IgD-negative memory B cell (primary cell): ENCODE measurements around the gene EFR3B. TPM values are rescaled to one million over a fixed set of nuclear protein-coding genes. Genes with fewer than 3 reads are reported as not detected.
"Not testable (repeated sequence)": the region's sequence is repeated elsewhere in the genome, so short reads cannot be mapped to it uniquely, and the experiment has no call there.

Experiments used
- H3K27ac Mint-ChIP-seq, 3 donors: one replicate each; pipeline ENCODE4 v1.8.0; 2020 to 2022; ENCODE audit warnings: mild to moderate bottlenecking in 3 of 3, mixed read lengths in 3 of 3, moderate library complexity in 1 of 3
- H3K27me3 Mint-ChIP-seq: one replicate; pipeline ENCODE4 v1.8.0; 2021; ENCODE audit warnings: mixed read lengths
- H3K36me3 Mint-ChIP-seq: one replicate; pipeline ENCODE4 v1.8.0; 2020; ENCODE audit warnings: mild to moderate bottlenecking, mixed read lengths
- H3K4me1 Mint-ChIP-seq, 3 donors: one replicate each; pipeline ENCODE4 v1.8.0; 2020 to 2022; ENCODE audit warnings: mixed read lengths in 3 of 3, mild to moderate bottlenecking in 1 of 3
- H3K4me3 Mint-ChIP-seq, 4 donors: one replicate each; pipeline ENCODE4 v1.8.0; 2020 to 2022; ENCODE audit warnings: mild to moderate bottlenecking in 4 of 4, mixed read lengths in 4 of 4, moderate library complexity in 3 of 4
- H3K9me3 Mint-ChIP-seq, 3 donors: one replicate each; pipeline ENCODE4 v1.8.0; 2020 to 2021; ENCODE audit warnings: mixed read lengths in 3 of 3, mild to moderate bottlenecking in 1 of 3
- polyA plus RNA-seq: library from polyadenylated mRNA; unstranded; fragments of 300-500 nt; fragmentation: Illumina TruSeq; gene quantifications from one replicate; pipeline ENCODE4 v1.2.3, GENCODE V29; 2021

Gene EFR3B
- polyA plus RNA-seq, 1 donor from 2014 or later = 0.04 TPM

DNA sequence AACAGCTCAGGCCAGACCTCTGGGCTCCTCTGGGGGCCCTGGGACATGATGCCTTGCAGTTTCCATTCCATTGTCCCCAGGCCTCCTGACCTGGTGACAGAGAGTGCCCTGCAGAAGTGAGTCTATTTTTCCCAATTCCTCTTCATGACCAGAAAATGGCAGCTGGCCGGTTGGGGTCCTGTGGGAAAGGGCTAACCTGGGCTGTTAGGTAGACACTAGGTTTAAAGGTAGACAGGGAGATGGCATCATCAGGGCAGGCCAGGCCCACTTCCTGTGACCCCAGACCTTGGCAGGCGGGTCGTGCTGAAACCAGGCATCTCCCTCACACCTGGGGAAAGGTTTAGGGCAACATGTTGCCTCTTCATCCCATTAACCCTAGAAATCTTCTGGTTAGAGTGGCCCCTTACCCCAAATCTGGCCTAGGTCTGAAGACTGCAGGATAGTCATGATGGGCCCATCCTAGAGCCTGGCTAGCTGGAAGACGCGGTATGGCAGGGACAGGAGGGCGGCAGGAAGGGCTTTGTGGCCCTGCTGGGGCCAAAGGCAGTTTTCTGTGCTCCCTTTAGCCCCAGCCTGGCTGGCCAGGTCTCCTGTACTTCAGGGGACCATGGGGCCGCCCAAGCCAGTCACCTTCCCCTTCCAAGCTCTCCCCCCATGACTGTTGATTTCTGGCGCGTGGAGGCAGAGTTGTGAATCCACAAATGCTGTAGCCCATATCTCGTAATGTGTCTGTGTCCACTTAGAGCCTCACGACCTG lies 116.4 kb downstream of the EFR3B start:
- peaks cover 3% of the 10 kb centered on the region for H3K36me3 Mint-ChIP-seq
- H3K4me1 Mint-ChIP-seq = peaks cover 3 to 10% (median 10%) of the 10 kb centered on the region in 3 donors
- no peaks in the 10 kb centered on the region for H3K27me3 Mint-ChIP-seq
- no peak overlapping the region for H3K27ac Mint-ChIP-seq
- H3K9me3 Mint-ChIP-seq = no peaks in the 10 kb centered on the region
- peak overlapping the region in 1 of 4 donors; percentile 4 for H3K4me3 Mint-ChIP-seq

DNA sequence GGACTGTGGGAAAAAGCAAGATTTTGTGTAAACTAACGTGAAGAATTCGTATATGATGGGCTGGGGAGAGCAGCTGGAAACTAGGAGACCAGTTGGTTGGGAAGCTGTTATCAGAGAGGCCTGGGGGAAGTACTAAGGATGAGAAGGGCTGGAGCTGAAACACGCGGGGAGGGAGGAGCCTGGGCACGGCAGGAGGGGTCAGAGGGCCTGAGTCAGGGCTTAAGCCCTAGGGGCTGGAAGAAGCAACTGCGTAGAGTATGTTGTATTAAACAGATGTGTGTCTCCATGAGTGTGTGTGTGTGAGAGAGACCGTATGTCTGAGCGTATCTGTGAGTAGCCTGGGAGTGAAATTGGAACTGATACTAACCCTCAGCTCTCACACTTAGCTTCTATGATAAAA lies 118.1 kb downstream of the EFR3B start:
- Mint-ChIP-seq H3K4me3 (peak overlapping the region; percentile 28 to 81 (median 70)), H3K27me3 (no peaks in the 10 kb centered on the region), H3K4me1 (peaks cover 3 to 11% (median 11%) of the 10 kb centered on the region in 3 donors), H3K27ac (peak overlapping the region in 1 of 3 donors; percentile 80), H3K9me3 (no peaks in the 10 kb centered on the region), H3K36me3 (peaks cover under 1% of the 10 kb centered on the region)

DNA sequence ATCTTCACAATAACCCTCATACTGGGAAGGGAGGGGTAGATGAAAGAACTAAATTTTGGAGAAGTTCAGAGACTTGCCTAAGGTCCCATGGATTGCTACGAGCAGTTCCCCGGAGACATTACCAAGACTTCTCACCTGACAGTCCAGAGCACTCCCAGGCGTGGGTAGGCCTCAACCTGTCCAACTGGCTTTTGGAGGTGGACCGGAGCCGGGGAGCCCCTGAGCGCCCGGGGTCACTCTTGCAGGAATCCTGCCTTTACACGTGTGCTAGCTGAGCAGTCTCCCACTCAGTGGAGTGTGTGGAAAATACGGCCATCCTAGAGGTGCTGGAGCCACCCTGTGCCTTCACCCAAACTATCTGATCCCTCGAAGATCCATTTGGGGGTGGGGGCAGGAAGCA lies 118.5 kb downstream of the EFR3B start:
- Mint-ChIP-seq H3K4me1 (peaks cover 5 to 16% (median 15%) of the 10 kb centered on the region in 3 donors), H3K4me3 (peak overlapping the region; percentile 32 to 81 (median 70))

DNA sequence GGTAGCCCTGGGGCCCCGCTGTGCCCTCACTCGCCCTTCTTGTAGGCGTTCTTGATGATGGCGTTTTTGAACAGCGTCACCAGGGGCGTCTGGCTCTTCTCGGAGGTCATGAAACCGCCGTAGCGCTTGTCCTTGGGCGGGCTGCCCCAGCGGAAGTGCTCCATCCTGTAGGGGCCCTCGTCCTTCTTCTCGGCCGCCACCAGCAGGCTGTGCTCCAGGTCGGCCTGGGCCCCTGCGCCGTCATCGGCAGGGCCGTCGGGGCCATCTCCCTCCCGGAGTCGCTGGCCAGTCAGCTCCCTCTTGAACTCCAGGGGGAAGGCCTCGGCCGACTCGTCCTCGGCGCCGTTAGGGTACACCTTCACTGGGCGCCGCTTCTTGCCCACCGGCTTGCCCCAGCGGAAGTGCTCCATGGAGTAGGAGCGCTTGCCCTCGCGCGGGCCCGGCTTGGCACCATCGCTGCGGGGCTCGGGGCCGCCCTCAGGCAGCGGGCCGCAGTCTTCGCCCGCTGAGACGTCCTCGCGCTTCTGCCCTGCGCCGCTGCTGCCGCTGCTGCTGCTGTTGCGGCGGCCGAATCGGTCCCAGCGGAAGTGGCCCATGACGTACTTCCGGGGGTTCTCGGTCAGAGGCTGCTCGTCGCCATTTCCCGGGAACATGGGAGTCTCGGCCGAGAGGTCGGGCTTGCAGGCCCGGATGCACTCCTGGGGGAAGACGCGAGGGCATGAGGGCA lies 119.3 kb downstream of the EFR3B start:
- H3K4me1 Mint-ChIP-seq = peaks cover 11 to 24% (median 23%) of the 10 kb centered on the region in 3 donors
- no peaks in the 10 kb centered on the region for H3K9me3 Mint-ChIP-seq
- H3K27me3 Mint-ChIP-seq = no peaks in the 10 kb centered on the region
- peak overlapping the region; percentile 63 to 73 (median 67) for H3K4me3 Mint-ChIP-seq
- H3K36me3 Mint-ChIP-seq = no peaks in the 10 kb centered on the region
- peak overlapping the region in 2 of 3 donors; percentile 2 to 81 for H3K27ac Mint-ChIP-seq

More for the DNA sequence above, 118.5 kb downstream of the EFR3B start:
- no peaks in the 10 kb centered on the region for H3K27me3 Mint-ChIP-seq
- H3K9me3 Mint-ChIP-seq = no peaks in the 10 kb centered on the region
- no peaks in the 10 kb centered on the region for H3K36me3 Mint-ChIP-seq
- peak overlapping the region in 2 of 3 donors; percentile 80 to 81 for H3K27ac Mint-ChIP-seq

DNA sequence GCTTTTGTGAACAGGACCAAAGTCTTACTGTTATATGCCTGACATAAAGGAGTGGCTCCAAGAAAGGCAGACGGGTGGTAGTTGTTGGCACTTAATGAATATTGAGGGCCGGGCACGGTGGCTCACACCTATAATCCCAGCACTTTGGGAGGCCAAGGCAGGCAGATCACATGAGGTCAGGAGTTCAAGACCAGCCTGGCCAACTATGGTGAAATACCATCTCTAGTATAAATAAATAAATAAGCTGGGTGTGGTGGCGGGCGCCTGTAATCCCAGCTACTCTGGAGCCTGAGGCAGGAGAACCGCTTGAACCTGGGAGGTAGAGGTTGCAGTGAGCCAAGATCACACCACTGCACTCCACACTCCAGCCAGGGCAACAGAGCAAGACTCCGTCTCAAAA lies 120.2 kb downstream of the EFR3B start:
- H3K27me3 Mint-ChIP-seq, H3K9me3 Mint-ChIP-seq, H3K36me3 Mint-ChIP-seq: not testable (repeated sequence)
- Mint-ChIP-seq H3K27ac (peak overlapping the region in 1 of 3 donors; percentile 81), H3K4me1 (peaks cover 15 to 32% (median 28%) of the 10 kb centered on the region in 3 donors), H3K4me3 (peak overlapping the region in 3 of 4 donors; percentile 45 to 73 (median 70))

DNA sequence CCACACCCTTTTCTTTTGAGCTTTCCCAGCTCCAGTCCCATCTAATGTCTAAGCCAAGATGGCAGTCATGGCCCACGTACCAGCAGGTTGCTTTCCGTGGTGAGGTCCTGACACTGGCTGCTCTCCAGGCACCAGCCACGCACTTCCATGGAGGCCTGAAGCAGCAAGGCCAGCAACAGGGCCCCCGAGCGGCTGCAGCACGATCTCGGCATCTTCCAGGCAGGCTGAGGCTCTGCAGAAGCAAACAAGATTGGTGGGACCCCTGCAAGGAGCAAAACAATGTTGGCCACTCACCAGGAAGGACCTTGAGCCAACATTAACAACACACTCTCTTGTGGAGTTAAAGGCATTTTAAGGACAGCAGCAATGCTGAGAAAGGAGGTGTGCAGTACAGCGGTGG lies 122.7 kb downstream of the EFR3B start:
- Mint-ChIP-seq H3K36me3 (no peaks in the 10 kb centered on the region), H3K4me1 (peaks cover 16 to 32% (median 28%) of the 10 kb centered on the region in 3 donors), H3K27me3 (peaks cover 17% of the 10 kb centered on the region), H3K9me3 (no peaks in the 10 kb centered on the region), H3K4me3 (no peak overlapping the region), H3K27ac (peak overlapping the region in 1 of 3 donors; percentile 53)

DNA sequence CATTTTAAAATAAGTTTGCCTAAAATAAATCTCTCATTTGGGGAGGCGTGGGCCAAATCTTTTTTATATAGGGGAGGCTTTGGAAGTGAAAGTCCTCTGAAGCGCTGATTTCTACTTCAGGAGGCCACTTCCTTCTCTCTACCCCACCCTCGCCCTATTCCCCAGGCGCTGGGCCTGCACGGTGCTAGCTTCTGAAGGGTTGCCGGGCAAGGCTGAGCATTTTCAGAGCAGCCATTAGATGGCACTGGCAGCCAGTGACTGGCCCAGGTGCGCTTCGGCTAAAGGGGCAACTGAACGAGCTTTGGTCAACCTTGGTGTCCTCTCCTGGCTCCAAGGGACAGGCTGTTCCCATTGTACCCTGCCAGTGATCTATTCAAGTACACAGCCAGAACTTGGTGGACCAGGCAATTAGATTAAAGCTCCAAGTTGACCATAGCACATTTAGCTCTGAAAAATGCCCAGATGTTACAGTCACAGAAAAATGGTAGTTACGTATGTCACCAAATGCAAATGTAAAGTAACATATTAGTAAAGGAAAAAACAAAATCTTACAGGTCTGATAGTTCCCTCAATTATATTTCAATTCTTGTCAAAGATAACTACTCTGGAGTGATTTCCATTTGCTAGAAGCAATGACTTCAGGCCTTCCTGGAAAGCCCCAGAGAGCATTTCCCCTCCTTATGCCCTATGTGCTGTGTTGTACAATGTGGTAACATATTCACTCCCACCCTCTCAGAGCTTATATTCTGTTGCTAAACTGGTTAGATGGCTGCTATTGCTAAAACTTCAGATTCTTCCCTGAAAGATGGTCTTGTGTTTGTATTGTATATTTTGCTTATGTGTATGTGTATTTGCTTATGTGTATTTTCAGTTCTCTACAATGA lies 124.4 kb downstream of the EFR3B start:
- peak overlapping the region in 2 of 3 donors; percentile 16 to 67 for H3K27ac Mint-ChIP-seq
- peaks cover 16 to 28% (median 22%) of the 10 kb centered on the region in 3 donors for H3K4me1 Mint-ChIP-seq
- H3K4me3 Mint-ChIP-seq = peak overlapping the region; percentile 33 to 80 (median 55)
- H3K36me3 Mint-ChIP-seq = no peaks in the 10 kb centered on the region
- H3K9me3 Mint-ChIP-seq = no peaks in the 10 kb centered on the region
- peaks cover 25% of the 10 kb centered on the region for H3K27me3 Mint-ChIP-seq

DNA sequence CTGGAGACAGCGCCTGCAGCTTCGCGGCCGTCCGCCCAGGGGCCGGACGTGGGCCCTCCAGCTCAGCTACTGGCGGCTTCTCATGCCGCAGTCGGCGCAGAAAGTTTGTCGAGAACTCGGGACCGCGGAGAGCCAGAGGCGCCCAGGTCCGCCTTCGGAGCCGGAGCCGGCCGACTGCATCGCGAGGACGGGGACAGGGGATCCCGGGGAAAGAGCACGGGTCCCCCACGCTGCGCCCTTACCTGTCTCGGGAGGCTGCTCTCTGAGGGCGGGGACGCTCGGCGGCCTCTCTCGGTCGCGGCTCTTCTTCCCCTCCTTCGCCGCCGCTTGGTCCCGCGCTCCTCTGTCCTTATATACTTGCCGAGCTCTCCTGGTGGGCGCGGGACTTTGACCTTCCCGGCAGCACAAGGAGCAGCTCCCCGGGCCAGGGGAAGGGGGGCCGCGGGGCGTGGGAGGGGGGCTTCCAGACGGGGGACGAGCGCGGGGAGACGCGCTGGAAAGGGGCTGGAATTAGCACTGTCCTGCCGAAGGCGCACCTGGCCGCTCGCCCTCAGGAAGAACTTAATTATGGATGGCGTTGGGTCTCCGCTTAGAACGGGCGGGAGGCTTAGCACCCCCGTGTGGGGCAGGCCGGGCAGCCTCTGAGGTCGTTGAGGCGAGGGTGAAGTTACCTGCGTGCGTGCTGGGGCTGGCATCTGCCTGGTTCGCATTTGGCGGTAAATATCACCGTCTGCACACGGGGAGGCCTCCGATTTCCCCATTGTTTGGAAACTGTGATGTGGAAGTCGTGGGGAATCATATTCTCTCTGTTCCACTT lies 126.6 kb downstream of the EFR3B start, which contains the start of gene POMC:
Gene POMC (minus strand): TSS at position 325 of the 817 bp plus-strand sequence. CDS start 3,808 bp downstream, outside the sequence.
- peak within 1 kb of the TSS; percentile 69 to 85 (median 70) for H3K4me3 Mint-ChIP-seq
- peaks cover 32% of the 10 kb centered on the region for H3K27me3 Mint-ChIP-seq
- H3K36me3 Mint-ChIP-seq = no peaks in the 10 kb centered on the region
- H3K4me1 Mint-ChIP-seq = peaks cover 16 to 28% (median 21%) of the 10 kb centered on the region in 3 donors
- H3K27ac Mint-ChIP-seq = peak within 1 kb of the TSS in 2 of 3 donors; percentile 44 to 82
- H3K9me3 Mint-ChIP-seq = no peaks in the 10 kb centered on the region

DNA sequence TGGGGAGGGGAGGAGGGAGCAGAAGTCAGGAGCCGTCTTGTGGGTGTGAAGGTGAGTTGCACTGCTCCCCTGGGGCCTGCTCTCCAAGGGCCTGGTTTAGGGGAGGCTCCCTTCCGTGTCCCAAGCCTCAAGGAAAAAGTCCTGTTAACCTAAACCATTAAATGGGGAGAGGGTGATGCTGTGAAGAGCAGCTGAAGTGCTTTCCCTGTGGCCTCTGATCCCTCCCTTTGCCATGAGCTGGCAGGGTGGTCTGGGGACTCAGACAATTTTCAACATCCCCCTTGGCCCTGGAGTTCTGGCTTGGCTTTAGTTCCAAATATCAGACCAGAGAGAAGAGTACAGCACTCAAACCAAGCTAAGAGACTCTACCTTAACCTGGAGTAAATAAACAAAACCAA lies 127.2 kb downstream of the EFR3B start:
- H3K36me3 Mint-ChIP-seq = no peaks in the 10 kb centered on the region
- no peaks in the 10 kb centered on the region for H3K9me3 Mint-ChIP-seq
- H3K4me1 Mint-ChIP-seq = peaks cover 16 to 31% (median 21%) of the 10 kb centered on the region in 3 donors
- peak overlapping the region; percentile 69 to 85 (median 70) for H3K4me3 Mint-ChIP-seq
- H3K27me3 Mint-ChIP-seq = peaks cover 32% of the 10 kb centered on the region
- peak overlapping the region in 2 of 3 donors; percentile 44 to 82 for H3K27ac Mint-ChIP-seq

- H3K4me1 Mint-ChIP-seq = peaks cover 10 to 21% (median 10%) of the 10 kb centered on the region in 3 donors
These were observed 129.0 kb downstream of the EFR3B start for GRCh38 chr2:25170888-25171287.

DNA sequence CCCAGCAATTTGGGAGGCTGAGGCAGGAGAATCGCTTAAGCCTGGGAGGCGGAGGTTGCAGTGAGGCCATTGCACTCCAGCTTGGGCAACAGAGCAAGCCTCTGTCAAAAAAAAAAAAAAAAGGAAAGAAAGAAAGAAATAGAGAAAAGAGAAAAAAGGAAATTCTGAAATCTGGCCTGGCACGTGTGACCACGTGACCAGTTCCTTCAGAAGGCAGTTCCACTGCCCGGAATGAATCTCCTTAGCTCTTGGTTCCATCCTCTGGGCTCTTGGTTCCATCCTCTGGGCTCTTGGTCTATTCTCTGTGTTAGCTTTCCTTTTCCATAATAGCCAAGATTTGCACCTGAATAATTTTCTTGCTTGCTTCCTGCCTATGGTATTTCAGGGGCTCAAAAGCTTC lies 131.8 kb downstream of the EFR3B start:
- Mint-ChIP-seq H3K4me1 (peaks cover 2 to 10% (median 3%) of the 10 kb centered on the region in 3 donors), H3K27ac (no peak overlapping the region), H3K9me3 (no peaks in the 10 kb centered on the region), H3K4me3 (no peak overlapping the region), H3K27me3 (peaks cover 32% of the 10 kb centered on the region), H3K36me3 (no peaks in the 10 kb centered on the region)

More at GRCh38 chr2:25170888-25171287, 129.0 kb downstream of the EFR3B start:
- Mint-ChIP-seq H3K9me3 (no peaks in the 10 kb centered on the region), H3K27me3 (peaks cover 36% of the 10 kb centered on the region), H3K27ac (no peak overlapping the region), H3K36me3 (no peaks in the 10 kb centered on the region), H3K4me3 (peak overlapping the region in 1 of 4 donors; percentile 60)

GRCh38 chr2:25174192-25174861 lies 132.5 kb downstream of the EFR3B start:
- Mint-ChIP-seq H3K4me3 (no peak overlapping the region), H3K27me3 (peaks cover 27% of the 10 kb centered on the region), H3K36me3 (no peaks in the 10 kb centered on the region), H3K9me3 (no peaks in the 10 kb centered on the region), H3K4me1 (peaks cover 0 to 10% (median 2%) of the 10 kb centered on the region in 3 donors), H3K27ac (no peak overlapping the region)

DNA sequence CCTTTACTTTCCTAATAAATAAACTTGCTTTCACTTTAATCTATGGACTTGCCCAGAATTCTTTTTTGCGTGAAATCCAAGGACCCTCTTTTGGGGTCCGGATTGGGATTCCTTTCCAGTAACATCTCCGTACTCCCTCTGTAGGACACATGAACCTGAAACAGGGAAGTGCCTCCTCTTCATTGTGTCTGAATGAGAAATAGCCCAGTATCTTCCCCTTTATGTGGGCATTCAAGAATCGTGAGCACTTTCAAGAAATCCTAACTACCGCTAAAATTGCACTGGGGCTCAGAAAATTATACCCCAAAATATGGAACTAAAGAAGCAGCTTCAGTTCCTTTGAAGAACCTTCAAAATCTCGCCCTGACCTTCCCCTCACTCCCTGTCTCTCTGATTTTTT lies 134.3 kb downstream of the EFR3B start:
- H3K4me3 Mint-ChIP-seq = no peak overlapping the region
- H3K27ac Mint-ChIP-seq = no peak overlapping the region
- peaks cover 18% of the 10 kb centered on the region for H3K27me3 Mint-ChIP-seq
- H3K4me1 Mint-ChIP-seq = peaks cover 0 to 3% (median 2%) of the 10 kb centered on the region in 3 donors
- no peaks in the 10 kb centered on the region for H3K36me3 Mint-ChIP-seq
- H3K9me3 Mint-ChIP-seq = no peaks in the 10 kb centered on the region
